GM06990 (cell line): Measurements from ENCODE around the gene DAZAP2.
"Not testable (repeated sequence)": the region's sequence is repeated elsewhere in the genome, so short reads cannot be mapped to it uniquely, and the experiment has no call there.

Experiments used
- DNase-seq: peaks from one replicate; pipeline ENCODE4 v3.0.0-alpha.2; 2011; ENCODE audit not compliant: insufficient read length; ENCODE audit errors: extremely low read depth
- H3K27me3 ChIP-seq: replicated peaks from 2 replicates; pipeline ENCODE4 v1.6.0; 2011; ENCODE audit warnings: low read length; ENCODE audit not compliant: control insufficient read depth, insufficient read depth
- H3K36me3 ChIP-seq: 2 replicates; pipeline ENCODE4 v1.5.1; 2011; ENCODE audit warnings: low read length; ENCODE audit not compliant: control insufficient read depth, insufficient read depth
- H3K4me3 ChIP-seq: replicated peaks from 2 replicates; pipeline ENCODE4 v1.5.1; 2011; ENCODE audit warnings: low read depth, mild to moderate bottlenecking, control low read depth, low read length
- TF ChIP-seq, protein P1 (sequence below): IDR thresholded peaks from 2 replicates; pipeline ENCODE4 v1.5.1; 2011; ENCODE audit warnings: low read length, control low read depth, mild to moderate bottlenecking, inconsistent platforms; ENCODE audit not compliant: insufficient read depth, poor library complexity, severe bottlenecking

DAZAP2 gene

GRCh38 chr12:51218607-51219161, 19.9 kb upstream of the DAZAP2 start:
- TF ChIP-seq, protein P1, sequence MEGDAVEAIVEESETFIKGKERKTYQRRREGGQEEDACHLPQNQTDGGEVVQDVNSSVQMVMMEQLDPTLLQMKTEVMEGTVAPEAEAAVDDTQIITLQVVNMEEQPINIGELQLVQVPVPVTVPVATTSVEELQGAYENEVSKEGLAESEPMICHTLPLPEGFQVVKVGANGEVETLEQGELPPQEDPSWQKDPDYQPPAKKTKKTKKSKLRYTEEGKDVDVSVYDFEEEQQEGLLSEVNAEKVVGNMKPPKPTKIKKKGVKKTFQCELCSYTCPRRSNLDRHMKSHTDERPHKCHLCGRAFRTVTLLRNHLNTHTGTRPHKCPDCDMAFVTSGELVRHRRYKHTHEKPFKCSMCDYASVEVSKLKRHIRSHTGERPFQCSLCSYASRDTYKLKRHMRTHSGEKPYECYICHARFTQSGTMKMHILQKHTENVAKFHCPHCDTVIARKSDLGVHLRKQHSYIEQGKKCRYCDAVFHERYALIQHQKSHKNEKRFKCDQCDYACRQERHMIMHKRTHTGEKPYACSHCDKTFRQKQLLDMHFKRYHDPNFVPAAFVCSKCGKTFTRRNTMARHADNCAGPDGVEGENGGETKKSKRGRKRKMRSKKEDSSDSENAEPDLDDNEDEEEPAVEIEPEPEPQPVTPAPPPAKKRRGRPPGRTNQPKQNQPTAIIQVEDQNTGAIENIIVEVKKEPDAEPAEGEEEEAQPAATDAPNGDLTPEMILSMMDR, result no peak
- Histone ChIP-seq H3K36me3 (no peaks in the 10 kb centered on the region), H3K27me3 (no peaks in the 10 kb centered on the region), H3K4me3 (peak overlapping the region; percentile 77)
- no peak for DNase-seq

GRCh38 chr12:51219322-51219721, 19.3 kb upstream of the DAZAP2 start:
- Histone ChIP-seq H3K27me3 (no peaks in the 10 kb centered on the region), H3K36me3 (no peaks in the 10 kb centered on the region), H3K4me3 (no peak overlapping the region; the same call in 1 of the 2 replicates)
- no peak for DNase-seq
- TF ChIP-seq, protein P1, result no peak

DNA sequence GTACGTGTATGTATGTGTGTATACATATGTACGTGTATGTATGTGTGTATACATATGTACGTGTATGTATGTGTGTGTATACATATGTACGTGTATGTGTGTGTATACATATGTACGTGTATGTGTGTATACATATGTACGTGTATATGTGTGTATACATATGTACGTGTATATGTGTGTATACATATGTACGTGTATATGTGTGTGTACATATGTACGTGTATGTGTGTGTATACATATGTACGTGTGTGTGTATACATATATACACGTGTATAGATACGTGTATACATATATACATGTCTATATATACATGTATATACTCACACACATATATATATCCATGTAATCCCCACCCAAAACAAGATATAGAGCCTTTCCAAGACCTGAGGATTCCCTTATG, 18.8 kb upstream of the DAZAP2 start:
- not testable (repeated sequence) for H3K27me3 ChIP-seq, DNase-seq, H3K36me3 ChIP-seq, H3K4me3 ChIP-seq

DNA sequence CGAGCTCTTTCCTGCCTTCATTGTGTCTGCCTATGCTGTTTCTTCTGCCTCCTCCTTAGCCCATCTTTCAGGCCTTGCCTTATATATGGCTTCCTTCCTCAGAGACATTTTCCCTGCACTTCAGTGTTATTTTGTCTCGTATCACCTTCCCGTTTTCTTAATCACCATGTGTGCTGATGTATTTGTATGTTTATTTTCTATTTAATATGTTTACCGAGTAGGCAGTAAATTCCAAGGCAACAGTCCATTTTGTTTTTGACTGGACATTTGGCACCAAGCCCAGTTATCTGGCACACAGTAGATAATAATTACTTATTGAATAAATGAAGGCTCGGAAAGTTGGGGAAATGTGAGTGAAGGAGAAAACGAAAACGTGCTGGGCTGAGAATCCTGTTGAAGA, 16.2 kb upstream of the DAZAP2 start:
- Histone ChIP-seq H3K4me3 (no peak overlapping the region), H3K27me3 (no peaks in the 10 kb centered on the region), H3K36me3 (no peaks in the 10 kb centered on the region)
- TF ChIP-seq, protein P1, result no peak
- DNase-seq, result no peak

GRCh38 chr12:51224625-51225024, 14.0 kb upstream of the DAZAP2 start:
- Histone ChIP-seq H3K27me3 (no peaks in the 10 kb centered on the region), H3K4me3 (no peak overlapping the region), H3K36me3 (no peaks in the 10 kb centered on the region)
- TF ChIP-seq, protein P1, result no peak
- DNase-seq, result no peak

GRCh38 chr12:51225234-51225633, 13.4 kb upstream of the DAZAP2 start:
- DNase-seq, result no peak
- H3K27me3 ChIP-seq, result no peaks in the 10 kb centered on the region
- no peaks in the 10 kb centered on the region for H3K36me3 ChIP-seq
- no peak overlapping the region for H3K4me3 ChIP-seq
- TF ChIP-seq, protein P1, result no peak
